Neural cell (in vitro differentiated cells): ENCODE data around the gene GALE. TPM values are rescaled to one million over a fixed set of nuclear protein-coding genes. Genes with fewer than 3 reads are reported as not detected.

Experiments used
- H2AFZ ChIP-seq: fragments of 200-600, 300-800 bp; sonication (generic), shearing (Covaris generic); 2 replicates; pipeline ENCODE4 v1.6.0; 2014; ENCODE audit warnings: low read depth, mild to moderate bottlenecking, antibody characterized with exemption, low read length, moderate library complexity
- H3F3A ChIP-seq: fragments of 200-600 bp; shearing (Covaris generic); 2 replicates; pipeline ENCODE4 v1.6.1; 2016; ENCODE audit warnings: mild to moderate bottlenecking, moderate library complexity, mixed read lengths, antibody characterized with exemption, low read length; ENCODE audit not compliant: insufficient read depth, poor library complexity, severe bottlenecking
- H3K27ac ChIP-seq: fragments of 200-600, 300-800 bp; sonication (generic), shearing (Covaris generic); 2 replicates; pipeline ENCODE4 v1.5.1; 2014; ENCODE audit warnings: mild to moderate bottlenecking, low read length, moderate library complexity
- H3K27me3 ChIP-seq: fragments of 300-800, 200-600 bp; sonication (generic), shearing (Covaris generic); 2 replicates; pipeline ENCODE4 v1.6.0; 2014; ENCODE audit warnings: mild to moderate bottlenecking, low read depth, low read length, moderate library complexity; ENCODE audit not compliant: insufficient read depth
- H3K36me3 ChIP-seq: fragments of 300-800, 200-600 bp; sonication (generic), shearing (Covaris generic); 2 replicates; pipeline ENCODE4 v1.5.1; 2014; ENCODE audit warnings: mild to moderate bottlenecking, antibody characterized with exemption, low read length, moderate library complexity; ENCODE audit not compliant: insufficient read depth
- H3K4me2 ChIP-seq: fragments of 300-800, 200-600 bp; sonication (generic), shearing (Covaris generic); 2 replicates; pipeline ENCODE4 v1.6.0; 2014; ENCODE audit warnings: mild to moderate bottlenecking, low read length
- H3K4me3 ChIP-seq: fragments of 300-800, 200-600 bp; sonication (generic), shearing (Covaris generic); 2 replicates; pipeline ENCODE4 v1.5.1; 2014; ENCODE audit warnings: mild to moderate bottlenecking, low read length, moderate library complexity
- H3K79me2 ChIP-seq: fragments of 200-600 bp; shearing (Covaris generic); replicated peaks from 2 replicates; pipeline ENCODE4 v1.6.0; 2014; ENCODE audit warnings: mild to moderate bottlenecking, low read length, moderate library complexity; ENCODE audit not compliant: insufficient read depth
- H3K9ac ChIP-seq: fragments of 300-800, 200-600 bp; sonication (generic), shearing (Covaris generic); 2 replicates; pipeline ENCODE4 v1.6.1; 2016; ENCODE audit warnings: mild to moderate bottlenecking, low read length, mixed read lengths
- H3K9me2 ChIP-seq: fragments of 200-600 bp; shearing (Covaris generic); 2 replicates; pipeline ENCODE4 v1.6.1; 2016; ENCODE audit warnings: mild to moderate bottlenecking, low read length, mixed read lengths; ENCODE audit not compliant: insufficient read depth
- H3K9me3 ChIP-seq: fragments of 200-600, 300-800 bp; sonication (generic), shearing (Covaris generic); 2 replicates; pipeline ENCODE4 v1.6.1; 2016; ENCODE audit warnings: mild to moderate bottlenecking, mixed run types, low read length, moderate library complexity, mixed read lengths
- H4K20me1 ChIP-seq: fragments of 200-600 bp; shearing (Covaris generic); 2 replicates; pipeline ENCODE4 v1.6.1; 2016; ENCODE audit warnings: mild to moderate bottlenecking, mixed run types; ENCODE audit not compliant: insufficient read depth
- CTCF ChIP-seq: fragments of 450-650 bp; IDR thresholded peaks from 2 replicates; pipeline ENCODE4 v1.5.1; 2014; ENCODE audit warnings: antibody characterized with exemption, mild to moderate bottlenecking, moderate library complexity; ENCODE audit not compliant: poor library complexity, severe bottlenecking
- EP300 ChIP-seq: fragments of 450-650 bp; conservative IDR thresholded peaks from 2 replicates; pipeline ENCODE4 v1.6.1; 2014; ENCODE audit warnings: antibody characterized with exemption, mild to moderate bottlenecking, moderate library complexity; ENCODE audit not compliant: poor library complexity, severe bottlenecking
- EZH2 ChIP-seq: fragments of 200-600, 300-800 bp; shearing (Covaris generic), sonication (generic); IDR thresholded peaks from 2 replicates; pipeline ENCODE4 v1.6.1; 2014; ENCODE audit warnings: antibody characterized with exemption, low read length, borderline replicate concordance, mild to moderate bottlenecking; ENCODE audit not compliant: insufficient read depth, poor library complexity, severe bottlenecking
- MXI1 ChIP-seq: fragments of 450-650 bp; conservative IDR thresholded peaks from 2 replicates; pipeline ENCODE4 v1.6.1; 2014; ENCODE audit warnings: antibody characterized with exemption, mild to moderate bottlenecking; ENCODE audit not compliant: poor library complexity, severe bottlenecking
- POLR2AphosphoS5 ChIP-seq: IDR thresholded peaks from 2 replicates; pipeline ENCODE4 v1.6.1; 2012
- RAD21 ChIP-seq: fragments of 450-650 bp; conservative IDR thresholded peaks from 2 replicates; pipeline ENCODE4 v1.6.1; 2014; ENCODE audit warnings: antibody characterized with exemption, mild to moderate bottlenecking, moderate library complexity
- REST ChIP-seq: IDR thresholded peaks from 2 replicates; pipeline ENCODE4 v1.6.1; 2012; ENCODE audit warnings: borderline replicate concordance
- SMC3 ChIP-seq: fragments of 450-650 bp; conservative IDR thresholded peaks from 2 replicates; pipeline ENCODE4 v1.6.1; 2014; ENCODE audit warnings: antibody characterized with exemption, mild to moderate bottlenecking, moderate library complexity; ENCODE audit not compliant: poor library complexity
- TAF1 ChIP-seq: IDR thresholded peaks from 2 replicates; pipeline ENCODE4 v1.6.1; 2012; ENCODE audit warnings: low read depth
- polyA plus RNA-seq: library from polyadenylated mRNA; depleted of rRNA; stranded (reverse); fragments of >200 nt; gene quantifications from 2 replicates; pipeline ENCODE4 v1.2.3, GENCODE V29; 2014

Gene GALE
- polyA plus RNA-seq, 1 donor from 2014 or later = 109 TPM

DNA sequence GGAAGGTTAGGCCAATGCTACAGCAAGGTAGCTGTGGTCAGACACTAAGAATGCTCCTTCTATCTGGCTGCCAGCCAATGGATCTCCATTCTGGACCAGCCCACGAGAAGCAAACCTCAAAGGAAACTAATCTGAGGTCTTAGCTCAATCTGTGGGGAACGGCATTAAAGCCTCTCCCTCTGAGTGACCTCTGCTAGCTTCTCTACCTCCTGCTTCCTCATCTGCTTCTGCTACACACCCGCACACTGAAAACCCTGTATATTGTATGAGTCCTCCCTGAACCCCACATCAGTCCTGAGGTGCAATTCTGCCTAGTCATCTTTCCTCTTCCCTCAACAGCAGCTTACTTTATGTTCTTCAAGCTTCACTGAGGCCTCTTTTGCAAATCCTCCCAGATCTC, 6.9 kb upstream of the GALE start:
- TF ChIP-seq REST = no peak
- TF ChIP-seq RAD21 = no peak
- TF ChIP-seq SMC3 = no peak
- Histone ChIP-seq H3K4me2 (no peak overlapping the region), H2AFZ (no peak overlapping the region), H3K36me3 (no peaks in the 10 kb centered on the region), H3F3A (no peaks in the 10 kb centered on the region), H3K27ac (no peak overlapping the region), H3K9me2 (no peaks in the 10 kb centered on the region), H3K9me3 (no peaks in the 10 kb centered on the region), H3K9ac (no peak overlapping the region), H3K79me2 (no peaks in the 10 kb centered on the region), H4K20me1 (no peaks in the 10 kb centered on the region), H3K27me3 (no peaks in the 10 kb centered on the region), H3K4me3 (no peak overlapping the region)

DNA sequence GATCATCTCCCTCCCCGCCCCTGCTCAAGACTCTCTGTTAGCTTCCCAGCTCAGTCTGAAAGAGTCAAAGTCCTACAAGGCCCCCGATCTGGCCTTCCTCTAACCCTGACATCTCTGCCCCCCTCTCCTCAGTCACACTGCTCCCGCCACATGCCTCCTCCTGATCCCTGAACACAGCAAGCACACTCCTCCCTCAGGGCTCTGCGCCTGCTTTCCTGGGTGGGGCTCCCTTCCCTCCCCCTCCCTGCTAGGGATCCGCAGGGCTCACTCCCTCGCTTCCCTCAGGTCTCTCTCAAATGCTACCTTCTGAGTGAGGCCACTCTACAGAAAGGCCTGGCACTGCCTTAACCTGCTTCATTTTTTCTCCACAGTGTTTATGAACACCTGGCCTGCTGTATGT, 5.7 kb upstream of the GALE start:
- Histone ChIP-seq H3K9ac (no peak overlapping the region), H4K20me1 (no peaks in the 10 kb centered on the region), H3F3A (no peaks in the 10 kb centered on the region), H2AFZ (no peak overlapping the region), H3K79me2 (no peaks in the 10 kb centered on the region), H3K9me3 (no peaks in the 10 kb centered on the region), H3K4me2 (no peak overlapping the region), H3K9me2 (no peaks in the 10 kb centered on the region), H3K27ac (no peak overlapping the region), H3K27me3 (no peaks in the 10 kb centered on the region), H3K4me3 (no peak overlapping the region), H3K36me3 (no peaks in the 10 kb centered on the region)
- TF ChIP-seq SMC3 (no peak), MXI1 (no peak)

- Histone ChIP-seq H3K9ac (no peak overlapping the region), H3K4me3 (no peak overlapping the region), H3K79me2 (no peaks in the 10 kb centered on the region), H3F3A (no peaks in the 10 kb centered on the region), H3K9me3 (no peaks in the 10 kb centered on the region), H3K9me2 (no peaks in the 10 kb centered on the region), H4K20me1 (no peaks in the 10 kb centered on the region), H3K27ac (no peak overlapping the region), H3K36me3 (no peaks in the 10 kb centered on the region), H3K27me3 (no peaks in the 10 kb centered on the region), H3K4me2 (no peak overlapping the region), H2AFZ (no peak overlapping the region)
- TF ChIP-seq SMC3 = no peak
- TF ChIP-seq TAF1 = no peak
- no peak for TF ChIP-seq CTCF
- TF ChIP-seq RAD21 = no peak
- TF ChIP-seq REST = no peak
- no peak for TF ChIP-seq EP300
- no peak for TF ChIP-seq POLR2AphosphoS5
- TF ChIP-seq EZH2 = no peak
Observed at GRCh38 chr1:23805025-23805424, 4.5 kb upstream of the GALE start.
